ENCODE results near the gene SNX30.

Gene SNX30

DNA sequence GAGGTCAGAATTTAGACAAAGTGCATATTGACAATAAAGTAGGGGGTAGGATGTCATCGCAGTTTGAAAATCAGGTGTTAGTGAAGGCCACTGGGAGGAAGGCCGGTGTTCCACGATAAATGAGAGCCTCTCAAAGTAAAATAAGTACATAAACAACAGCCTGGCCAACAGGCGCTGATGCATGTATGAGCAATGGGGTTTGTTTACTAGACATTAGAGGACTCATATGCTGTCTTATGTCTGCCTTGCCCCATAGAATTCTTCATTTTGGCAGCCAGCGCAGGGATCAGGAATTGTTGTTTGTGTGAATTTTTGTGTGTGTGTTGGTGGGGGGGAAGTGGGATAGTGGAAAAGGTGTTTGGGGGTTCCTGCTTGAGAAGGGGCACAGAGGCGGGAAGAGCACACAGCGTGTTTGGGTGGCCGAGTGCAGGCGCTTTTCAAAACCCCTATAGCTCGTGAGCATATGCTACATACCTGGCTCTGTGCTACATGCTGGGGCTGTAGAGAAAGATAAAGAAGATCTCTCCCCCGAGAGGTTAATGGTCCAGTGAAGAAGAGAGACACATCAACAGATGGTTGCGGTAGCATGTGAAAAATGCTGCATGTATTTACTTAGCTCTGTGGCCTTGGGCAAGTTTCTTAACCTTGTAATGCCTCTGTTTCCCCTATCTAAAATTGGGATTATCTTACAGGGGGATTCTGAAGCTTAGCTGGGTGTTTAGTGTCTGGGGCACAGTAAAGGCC is 11.5 kb downstream of the SNX30 start:
- TF ChIP-seq, protein P1, sequence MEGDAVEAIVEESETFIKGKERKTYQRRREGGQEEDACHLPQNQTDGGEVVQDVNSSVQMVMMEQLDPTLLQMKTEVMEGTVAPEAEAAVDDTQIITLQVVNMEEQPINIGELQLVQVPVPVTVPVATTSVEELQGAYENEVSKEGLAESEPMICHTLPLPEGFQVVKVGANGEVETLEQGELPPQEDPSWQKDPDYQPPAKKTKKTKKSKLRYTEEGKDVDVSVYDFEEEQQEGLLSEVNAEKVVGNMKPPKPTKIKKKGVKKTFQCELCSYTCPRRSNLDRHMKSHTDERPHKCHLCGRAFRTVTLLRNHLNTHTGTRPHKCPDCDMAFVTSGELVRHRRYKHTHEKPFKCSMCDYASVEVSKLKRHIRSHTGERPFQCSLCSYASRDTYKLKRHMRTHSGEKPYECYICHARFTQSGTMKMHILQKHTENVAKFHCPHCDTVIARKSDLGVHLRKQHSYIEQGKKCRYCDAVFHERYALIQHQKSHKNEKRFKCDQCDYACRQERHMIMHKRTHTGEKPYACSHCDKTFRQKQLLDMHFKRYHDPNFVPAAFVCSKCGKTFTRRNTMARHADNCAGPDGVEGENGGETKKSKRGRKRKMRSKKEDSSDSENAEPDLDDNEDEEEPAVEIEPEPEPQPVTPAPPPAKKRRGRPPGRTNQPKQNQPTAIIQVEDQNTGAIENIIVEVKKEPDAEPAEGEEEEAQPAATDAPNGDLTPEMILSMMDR (IDR thresholded peaks at IDR 0.05; ENCODE audit: extremely low read depth, missing control alignments) = no peak
- no peak for DNase-seq (ENCODE audit: low spot score)

DNA sequence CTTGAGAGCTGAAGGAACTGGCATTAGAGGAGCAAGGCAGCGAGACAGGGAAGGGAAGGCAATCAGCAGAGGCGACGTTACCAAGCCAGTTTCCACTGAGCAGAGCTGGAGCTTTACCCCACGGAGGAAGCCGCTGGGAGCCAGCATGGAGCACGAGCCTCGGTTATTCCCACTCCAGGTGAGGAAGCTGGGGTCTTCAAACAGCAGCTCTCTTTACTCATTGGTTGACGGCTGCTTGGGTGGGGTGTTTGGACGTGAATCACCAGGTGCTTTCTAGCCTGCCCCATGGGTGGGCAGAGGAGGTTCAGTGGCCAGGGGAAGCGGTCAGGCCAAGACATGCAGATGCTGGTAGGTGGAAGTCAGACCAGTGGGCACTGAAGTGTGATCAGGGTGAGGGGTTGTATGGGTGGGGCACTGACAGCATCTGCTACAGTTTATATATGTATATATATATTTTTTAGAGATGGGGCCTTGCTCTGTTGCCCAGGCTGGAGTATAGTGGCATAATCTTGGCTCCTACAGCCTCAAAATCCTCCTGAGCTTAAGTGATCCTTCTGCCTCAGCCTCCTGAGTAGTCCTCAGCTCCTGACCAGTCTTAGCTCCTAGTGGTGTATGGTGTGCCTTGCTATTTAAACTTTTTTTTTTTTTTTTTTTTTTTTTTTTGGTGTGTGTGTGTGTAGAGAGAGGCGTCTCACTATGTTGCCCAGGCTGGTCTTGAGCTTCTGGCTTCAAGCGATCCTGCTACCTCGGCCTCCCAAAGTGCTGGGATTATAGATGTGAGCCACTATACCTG is 12.4 kb downstream of the SNX30 start:
- DNase-seq (ENCODE audit: low spot score) = no peak
- TF ChIP-seq, protein P1 (IDR thresholded peaks at IDR 0.05; ENCODE audit: extremely low read depth, missing control alignments) = no peak

DNA sequence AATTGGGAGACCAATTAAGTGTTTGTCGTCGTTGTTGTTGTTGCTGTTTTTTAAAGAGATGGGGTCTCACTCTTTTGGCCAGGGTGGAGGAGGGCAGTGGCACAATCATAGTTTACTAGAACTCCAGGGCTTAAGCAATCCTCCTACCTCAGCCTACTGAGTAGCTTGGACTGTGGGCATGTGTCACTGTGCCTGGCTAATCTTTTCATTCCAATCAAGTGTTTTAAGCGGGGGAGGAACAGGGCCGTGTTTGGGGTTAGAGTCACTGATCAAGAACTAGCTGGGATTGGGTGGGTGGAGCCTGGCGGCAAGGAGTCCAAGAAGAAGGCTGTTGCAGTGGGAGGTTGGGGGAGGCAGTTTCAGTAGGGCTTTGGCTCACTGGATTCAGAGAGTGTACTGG is 13.8 kb downstream of the SNX30 start:
- DNase-seq (ENCODE audit: low spot score) = no peak
- TF ChIP-seq, protein P1 (IDR thresholded peaks at IDR 0.05; ENCODE audit: extremely low read depth, missing control alignments) = no peak

DNA sequence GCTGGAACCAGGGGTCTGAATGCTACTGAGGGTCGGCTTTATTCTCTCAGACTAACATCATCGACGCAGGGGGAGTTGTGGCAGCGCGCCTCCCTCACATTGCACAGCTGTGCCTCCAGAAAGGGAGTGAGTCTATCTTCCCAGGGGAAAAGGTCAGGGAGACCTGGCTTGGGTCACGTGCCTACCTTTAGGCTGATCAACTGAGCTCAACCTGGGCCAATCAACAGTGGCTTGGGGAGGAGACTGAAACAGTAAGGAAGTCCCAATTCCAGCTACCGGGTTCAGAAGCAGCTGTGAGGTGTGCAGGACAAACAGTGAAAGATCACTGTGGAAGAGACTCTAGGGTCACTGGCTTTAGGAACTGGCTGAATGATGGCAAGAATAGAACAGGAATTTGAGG is 14.3 kb downstream of the SNX30 start:
- DNase-seq (ENCODE audit: low spot score) = no peak
- TF ChIP-seq, protein P1 (IDR thresholded peaks at IDR 0.05; ENCODE audit: extremely low read depth, missing control alignments) = no peak

DNA sequence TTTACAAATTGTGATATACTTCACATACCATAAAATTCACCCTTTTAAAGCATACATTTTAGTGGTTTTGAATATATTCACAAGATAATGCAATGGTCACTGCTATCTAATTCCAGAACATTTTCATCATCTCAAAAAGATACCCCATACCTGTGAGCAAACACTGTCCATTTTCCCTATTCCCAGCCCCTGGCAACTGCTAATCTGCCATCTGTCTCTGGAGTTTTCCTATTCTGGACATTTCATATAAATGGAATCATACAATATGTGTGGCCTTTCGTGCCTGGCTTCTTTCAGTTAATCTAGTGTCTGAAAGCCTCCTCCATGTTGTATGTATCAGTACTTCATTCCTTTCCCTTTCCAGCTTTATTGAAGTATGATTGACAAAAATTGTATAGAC is 14.7 kb downstream of the SNX30 start:
- DNase-seq (ENCODE audit: low spot score) = no peak
- TF ChIP-seq, protein P1 (IDR thresholded peaks at IDR 0.05; ENCODE audit: extremely low read depth, missing control alignments) = no peak

DNA sequence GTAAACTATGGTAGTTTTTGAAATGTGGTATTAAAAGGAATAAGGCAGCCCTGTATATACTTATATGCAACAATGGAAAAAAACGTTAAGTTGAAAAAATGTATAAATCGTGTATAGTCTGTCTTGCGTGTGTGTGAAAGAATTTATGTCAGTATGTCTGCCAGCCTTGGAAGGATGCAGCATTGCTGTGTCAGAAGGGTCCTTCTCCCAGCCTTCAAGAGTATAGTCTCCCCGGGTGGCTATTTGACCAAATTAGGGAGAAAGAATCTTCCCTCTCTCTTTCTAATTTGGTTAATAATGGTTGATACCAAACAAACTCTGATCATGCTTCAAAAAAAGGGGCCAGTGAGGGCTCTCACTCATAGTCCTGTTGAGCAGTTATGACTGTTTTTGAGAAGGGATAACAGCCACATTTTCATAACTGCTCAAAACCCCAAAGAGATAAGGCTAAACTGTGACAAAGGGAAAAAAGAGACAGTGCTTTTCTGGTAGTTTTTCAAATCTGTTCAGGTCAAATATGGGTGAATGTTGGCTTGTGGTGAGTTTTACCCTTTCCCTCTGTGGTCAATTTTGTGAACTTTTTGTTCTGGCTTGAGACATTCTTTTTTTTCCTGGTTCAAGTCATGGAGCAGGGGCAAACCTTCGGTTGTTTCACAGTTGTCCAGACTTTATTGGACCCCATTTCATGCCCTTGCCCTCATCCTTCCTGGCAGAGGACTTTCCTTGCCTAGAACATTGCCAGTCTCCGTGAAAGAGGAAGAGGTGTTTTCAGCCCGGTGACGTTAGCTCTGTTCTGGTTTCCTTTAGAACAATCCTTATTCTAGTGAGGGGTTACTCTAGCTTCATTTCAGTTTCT is 21.0 kb downstream of the SNX30 start:
- TF ChIP-seq, protein P1 (IDR thresholded peaks at IDR 0.05; ENCODE audit: extremely low read depth, missing control alignments) = no peak
- no peak for DNase-seq (ENCODE audit: low spot score)

DNA sequence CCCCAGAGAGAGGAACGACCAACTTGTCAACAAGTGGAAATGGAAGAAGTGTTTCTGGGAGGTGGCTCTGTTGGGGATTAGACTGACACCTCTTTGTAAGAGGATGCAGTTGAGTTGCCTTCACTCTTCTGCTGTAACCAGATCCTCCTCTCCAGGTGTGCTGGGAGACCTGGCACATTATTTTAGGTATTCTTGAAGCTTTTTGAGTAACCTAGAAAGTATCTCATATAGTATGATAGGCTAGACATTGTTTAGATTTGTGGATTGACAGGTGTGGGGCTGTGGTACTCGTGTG is 21.6 kb downstream of the SNX30 start:
- TF ChIP-seq, protein P1 (IDR thresholded peaks at IDR 0.05; ENCODE audit: extremely low read depth, missing control alignments) = no peak
- DNase-seq (ENCODE audit: low spot score) = no peak
